ENCODE results near the gene ELK4. TPM values are rescaled to one million over a fixed set of nuclear protein-coding genes. Genes with fewer than 3 reads are reported as not detected.
A peak's percentile ranks its signal among the peaks of the same experiment; 100 is the strongest.

The ELK4 gene
- polyA plus RNA-seq, 3 donors: 1.4 to 9.0 (median 2.6) TPM

DNA sequence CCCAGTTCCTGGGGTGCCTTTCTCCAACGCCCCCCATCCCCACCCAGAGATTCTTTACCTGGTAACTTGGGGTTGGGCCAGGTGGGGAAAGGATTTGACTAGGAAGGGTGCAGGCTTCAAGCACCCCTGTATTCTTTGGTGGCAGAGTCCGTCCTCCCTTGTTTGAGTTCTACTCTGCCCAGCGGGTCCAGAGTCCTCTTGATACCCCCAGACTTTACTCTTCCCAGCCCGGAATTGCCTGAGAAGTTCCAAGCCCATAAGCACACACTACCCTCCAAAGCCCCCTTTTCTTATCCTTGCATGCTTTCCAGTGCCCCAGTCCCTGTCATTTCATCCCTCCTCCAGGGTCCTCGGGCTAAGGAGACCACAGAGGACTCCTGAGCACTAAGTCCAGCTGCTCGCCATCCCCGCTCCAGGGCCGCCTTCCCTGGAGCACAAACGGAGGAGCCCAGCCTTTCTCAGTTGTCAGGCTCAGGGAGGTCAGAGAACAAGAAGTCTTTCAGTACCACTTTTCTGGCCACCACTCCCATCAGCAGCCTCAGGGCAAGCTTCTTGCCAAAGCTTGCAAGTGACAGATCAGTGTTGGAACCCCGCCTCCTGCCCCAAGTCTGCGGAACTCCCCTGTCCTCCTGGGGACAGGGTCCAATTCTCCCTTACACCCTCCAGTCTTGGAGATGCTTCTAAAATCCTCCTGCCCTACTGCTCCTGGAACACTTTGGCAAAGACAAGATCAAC, 36.3 kb upstream of the ELK4 start:
- H3K36me3 Mint-ChIP-seq: no peaks in the 10 kb centered on the region
- H3K9me3 Mint-ChIP-seq: no peaks in the 10 kb centered on the region
- Histone ChIP-seq H3K79me2 (ENCODE audit: insufficient read depth, low read length) (no peaks in the 10 kb centered on the region), H3K36me3 (replicated peaks in 1 of 2; ENCODE audit: control insufficient read depth in 1 of 2, insufficient read depth in 2 of 2, low read length in 2 of 2) (no peaks in the 10 kb centered on the region), H3K4me1 (ENCODE audit: control insufficient read depth in 1 of 2, insufficient read depth in 2 of 2, low read length in 2 of 2) (peaks cover 52 to 58% of the 10 kb centered on the region in 2 donors), H3K9ac (ENCODE audit: insufficient read depth, low read length, poor library complexity, severe bottlenecking) (no peak overlapping the region), H3K9me3 (replicated peaks in 1 of 2; ENCODE audit: control insufficient read depth in 1 of 2, insufficient read depth in 1 of 2, low read length in 2 of 2) (no peaks in the 10 kb centered on the region), H3K4me2 (replicated peaks; ENCODE audit: extremely low read depth, low read length, poor library complexity, severe bottlenecking) (no peak overlapping the region), H3K4me3 (replicated peaks in 1 of 3; ENCODE audit: low read depth in 2 of 3, low read length in 3 of 3) (peak overlapping the region in 1 of 3 experiments; percentile 19), H2AFZ (ENCODE audit: insufficient read depth, low read depth, low read length, poor library complexity, severe bottlenecking) (no peak overlapping the region), H4K20me1 (ENCODE audit: insufficient read depth, low read length) (no peaks in the 10 kb centered on the region), H3K27ac (ENCODE audit: low read depth in 1 of 2, low read length in 2 of 2) (no peak overlapping the region), H3K27me3 (ENCODE audit: control insufficient read depth in 2 of 2, insufficient read depth in 2 of 2, low read length in 2 of 2) (no peaks in the 10 kb centered on the region)
- H3K27ac Mint-ChIP-seq: peak overlapping the region in 6 of 7 donors; percentile 10 to 64 (median 47)
- WGBS (ENCODE audit: insufficient coverage): 90% methylated on average over 9 of the region's 11 CpGs
- TF ChIP-seq, protein P1, sequence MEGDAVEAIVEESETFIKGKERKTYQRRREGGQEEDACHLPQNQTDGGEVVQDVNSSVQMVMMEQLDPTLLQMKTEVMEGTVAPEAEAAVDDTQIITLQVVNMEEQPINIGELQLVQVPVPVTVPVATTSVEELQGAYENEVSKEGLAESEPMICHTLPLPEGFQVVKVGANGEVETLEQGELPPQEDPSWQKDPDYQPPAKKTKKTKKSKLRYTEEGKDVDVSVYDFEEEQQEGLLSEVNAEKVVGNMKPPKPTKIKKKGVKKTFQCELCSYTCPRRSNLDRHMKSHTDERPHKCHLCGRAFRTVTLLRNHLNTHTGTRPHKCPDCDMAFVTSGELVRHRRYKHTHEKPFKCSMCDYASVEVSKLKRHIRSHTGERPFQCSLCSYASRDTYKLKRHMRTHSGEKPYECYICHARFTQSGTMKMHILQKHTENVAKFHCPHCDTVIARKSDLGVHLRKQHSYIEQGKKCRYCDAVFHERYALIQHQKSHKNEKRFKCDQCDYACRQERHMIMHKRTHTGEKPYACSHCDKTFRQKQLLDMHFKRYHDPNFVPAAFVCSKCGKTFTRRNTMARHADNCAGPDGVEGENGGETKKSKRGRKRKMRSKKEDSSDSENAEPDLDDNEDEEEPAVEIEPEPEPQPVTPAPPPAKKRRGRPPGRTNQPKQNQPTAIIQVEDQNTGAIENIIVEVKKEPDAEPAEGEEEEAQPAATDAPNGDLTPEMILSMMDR (IDR thresholded peaks at IDR 0.05): no peak
- peak in 1 of 3 donors; percentile 26 for DNase-seq
- peaks cover 0 to 10% (median 8%) of the 10 kb centered on the region in 3 donors for H3K27me3 Mint-ChIP-seq (ENCODE audit: low read depth in 3 of 3)
- H3K4me3 Mint-ChIP-seq: no peak overlapping the region
- intact Hi-C loops (cut with micrococcal nuclease): no loop called here
- H3K4me1 Mint-ChIP-seq: peaks cover 54% of the 10 kb centered on the region

DNA sequence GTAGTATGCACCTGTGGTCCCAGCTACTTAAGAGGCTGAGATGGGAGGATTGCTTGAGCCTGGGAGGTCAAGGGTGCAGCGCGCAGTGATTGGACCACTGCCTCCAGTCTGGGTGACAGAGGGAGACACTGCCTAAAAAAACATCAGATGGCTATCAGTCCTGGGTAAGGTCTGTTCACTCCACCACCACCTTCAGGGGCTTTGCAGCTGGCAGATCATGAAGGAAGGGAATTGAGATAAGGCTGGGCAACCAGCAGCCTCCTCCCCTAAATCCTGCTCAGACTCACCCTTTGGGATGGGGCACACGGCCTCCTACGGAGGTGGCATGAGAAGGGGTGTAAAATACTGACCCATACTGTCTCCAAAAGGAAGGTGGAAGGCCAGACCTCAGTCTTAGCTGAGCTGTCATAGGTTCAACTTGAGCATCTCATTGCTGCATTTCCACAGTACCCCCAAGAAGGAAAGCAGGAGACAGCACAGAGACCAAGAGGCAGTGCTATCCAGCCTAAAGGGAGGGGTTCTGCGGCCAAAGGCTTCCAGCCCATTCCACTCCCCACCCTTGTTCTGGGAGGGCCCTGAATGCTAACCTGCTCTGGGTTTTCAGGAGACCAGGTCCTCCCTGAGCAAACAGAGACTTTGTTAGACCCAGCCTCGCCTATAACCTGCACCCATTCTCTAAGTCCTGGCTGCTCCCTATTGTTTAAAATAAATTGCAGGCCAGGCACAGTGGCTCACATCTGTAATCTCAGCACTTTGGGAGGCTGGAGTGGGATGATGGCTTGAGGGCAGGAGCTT, 34.8 kb upstream of the ELK4 start:
- H3K4me3 Mint-ChIP-seq: no peak overlapping the region
- H3K4me2 ChIP-seq (replicated peaks; ENCODE audit: extremely low read depth, low read length, poor library complexity, severe bottlenecking): no peak overlapping the region
- H3K27ac ChIP-seq (ENCODE audit: low read depth in 1 of 2, low read length in 2 of 2): no peak overlapping the region
- H3K79me2 ChIP-seq (ENCODE audit: insufficient read depth, low read length): no peaks in the 10 kb centered on the region
- H4K20me1 ChIP-seq (ENCODE audit: insufficient read depth, low read length): no peaks in the 10 kb centered on the region
- intact Hi-C loops (cut with micrococcal nuclease): no loop called here
- no peaks in the 10 kb centered on the region for H3K36me3 ChIP-seq (replicated peaks in 1 of 2; ENCODE audit: control insufficient read depth in 1 of 2, insufficient read depth in 2 of 2, low read length in 2 of 2)
- H3K27me3 Mint-ChIP-seq (ENCODE audit: low read depth in 3 of 3): peaks cover 2 to 12% (median 5%) of the 10 kb centered on the region in 3 donors
- no peak overlapping the region for H2AFZ ChIP-seq (ENCODE audit: insufficient read depth, low read depth, low read length, poor library complexity, severe bottlenecking)
- TF ChIP-seq, protein P1 (IDR thresholded peaks at IDR 0.05): no peak
- no peaks in the 10 kb centered on the region for H3K36me3 Mint-ChIP-seq
- H3K4me3 ChIP-seq (replicated peaks in 1 of 3; ENCODE audit: low read depth in 2 of 3, low read length in 3 of 3): no peak overlapping the region
- H3K9me3 Mint-ChIP-seq: no peaks in the 10 kb centered on the region
- no peak for DNase-seq
- H3K27me3 ChIP-seq (ENCODE audit: control insufficient read depth in 2 of 2, insufficient read depth in 2 of 2, low read length in 2 of 2): no peaks in the 10 kb centered on the region
- H3K9ac ChIP-seq (ENCODE audit: insufficient read depth, low read length, poor library complexity, severe bottlenecking): no peak overlapping the region
- peaks cover 53 to 58% of the 10 kb centered on the region in 2 donors for H3K4me1 ChIP-seq (ENCODE audit: control insufficient read depth in 1 of 2, insufficient read depth in 2 of 2, low read length in 2 of 2)
- H3K27ac Mint-ChIP-seq: no peak overlapping the region
- peaks cover 50% of the 10 kb centered on the region for H3K4me1 Mint-ChIP-seq
- H3K9me3 ChIP-seq (replicated peaks in 1 of 2; ENCODE audit: control insufficient read depth in 1 of 2, insufficient read depth in 1 of 2, low read length in 2 of 2): no peaks in the 10 kb centered on the region
- no CpG with 5 or more reads among the region's 6 CpGs for WGBS (ENCODE audit: insufficient coverage)

Data from CD14-positive monocyte (primary cell).